Activated CD4-positive, alpha-beta T cell treated with anti-CD3 and anti-CD28 coated beads, Interleukin-2, amount 50 U/mL, for 4 hours (primary cell): Measurements from ENCODE around the gene JMJD7.
A peak's percentile ranks its signal among the peaks of the same experiment; 100 is the strongest.

Experiments
- DNase-seq, 2 experiments: peaks; one replicate each; pipeline ENCODE4 v3.0.0-alpha.2; 2020

The JMJD7 gene

DNA sequence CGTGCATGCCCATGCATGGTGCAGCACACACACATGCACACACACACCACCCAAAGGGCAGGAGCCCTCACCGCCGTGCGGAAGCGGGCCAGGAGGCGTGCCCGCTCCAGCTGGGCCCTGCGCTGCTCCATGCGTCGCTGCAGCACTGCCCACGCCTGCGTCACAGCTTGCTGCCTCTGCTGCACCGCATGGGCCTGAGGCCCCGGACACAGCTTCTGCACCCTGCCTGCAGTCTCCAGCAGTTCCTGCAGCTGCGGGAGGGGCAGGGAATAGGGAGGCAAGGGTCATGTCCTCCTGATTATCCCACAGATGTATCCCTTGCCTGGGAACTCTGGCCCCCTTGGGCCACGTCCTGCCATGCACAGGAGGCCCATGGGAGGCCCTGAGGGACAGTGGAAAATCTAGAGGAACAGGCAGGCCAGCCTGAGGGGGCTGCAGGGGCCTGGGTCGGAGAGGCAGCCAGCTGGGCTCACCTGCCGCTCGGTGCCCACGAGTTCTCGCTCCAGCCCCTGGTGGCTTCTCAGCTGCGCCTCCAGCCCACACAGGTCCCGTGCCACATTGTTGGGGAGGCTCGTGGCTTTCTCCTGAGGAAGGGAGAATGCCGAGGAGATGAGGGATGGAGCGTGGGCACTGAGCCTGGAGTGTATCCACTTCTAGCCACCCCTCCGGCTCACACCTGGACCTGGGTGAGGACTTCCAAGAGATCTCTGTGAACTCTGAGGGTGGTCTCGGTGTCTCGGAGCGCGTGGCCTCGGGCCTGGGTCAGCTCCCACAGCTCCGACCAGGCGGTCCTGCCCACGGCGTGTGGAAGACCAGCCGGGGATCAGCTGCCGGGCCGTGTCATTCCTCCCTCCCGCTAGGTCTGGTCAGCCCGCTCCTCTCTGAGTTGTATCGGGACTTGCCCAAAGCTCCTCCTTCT, 42.1 kb downstream of the JMJD7 start:
- DNase-seq = no peak

DNA sequence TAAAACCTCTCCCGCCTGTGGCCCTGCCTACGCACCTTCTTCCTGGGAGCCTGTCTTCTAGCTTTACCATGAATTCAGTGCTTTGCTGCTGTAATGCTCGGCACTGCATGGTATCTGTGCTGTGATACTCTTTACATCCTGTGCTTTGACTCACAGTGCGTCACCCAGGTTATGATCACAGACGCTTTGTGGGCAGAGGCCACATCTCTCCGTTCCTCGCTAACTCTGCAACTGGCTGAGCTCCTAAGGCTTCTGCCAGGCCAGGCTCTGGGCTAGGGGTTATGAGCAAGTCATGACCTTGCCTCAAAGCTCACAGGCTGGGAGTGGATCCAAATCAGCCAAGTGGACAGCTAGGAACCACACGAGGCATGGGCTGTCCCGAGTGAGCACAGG, 42.8 kb downstream of the JMJD7 start:
- peak; percentile 29 to 35 for DNase-seq

DNA sequence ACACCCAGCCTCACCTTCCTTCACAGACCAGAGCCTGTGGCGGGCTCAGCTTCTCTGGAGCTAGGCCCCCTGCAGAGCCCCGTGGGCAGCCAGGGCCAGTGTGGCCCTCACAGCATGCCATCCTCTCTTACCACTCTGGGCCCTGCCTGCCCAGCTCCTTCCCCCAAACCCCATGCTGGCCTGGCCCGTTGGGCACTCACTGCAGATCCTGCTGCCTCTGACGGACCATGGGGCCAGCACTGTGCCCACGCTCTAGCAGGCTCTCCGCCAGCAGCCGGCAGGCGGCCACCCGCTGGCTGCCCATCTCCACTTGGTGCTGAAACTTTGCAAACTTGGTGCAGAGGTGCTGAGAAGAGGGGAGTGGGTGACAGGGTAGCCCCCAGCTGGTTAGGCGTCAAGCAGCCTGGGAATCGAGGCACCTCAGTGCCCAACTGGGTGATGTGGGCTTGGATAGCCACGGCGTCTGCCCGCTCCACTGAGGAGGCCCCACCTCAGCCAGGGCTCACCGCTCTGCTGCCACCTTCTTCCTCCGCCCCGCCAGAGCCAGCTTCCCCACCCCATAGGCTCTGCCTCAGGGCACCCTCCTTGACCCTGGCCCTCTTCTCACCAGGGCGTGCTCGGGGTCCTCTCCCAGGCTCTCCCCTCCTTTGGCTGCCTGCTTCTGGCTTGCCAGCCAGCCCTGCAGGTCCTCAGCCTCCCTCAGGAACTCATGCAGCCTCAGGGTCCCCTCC, 43.4 kb downstream of the JMJD7 start:
- DNase-seq = no peak

DNA sequence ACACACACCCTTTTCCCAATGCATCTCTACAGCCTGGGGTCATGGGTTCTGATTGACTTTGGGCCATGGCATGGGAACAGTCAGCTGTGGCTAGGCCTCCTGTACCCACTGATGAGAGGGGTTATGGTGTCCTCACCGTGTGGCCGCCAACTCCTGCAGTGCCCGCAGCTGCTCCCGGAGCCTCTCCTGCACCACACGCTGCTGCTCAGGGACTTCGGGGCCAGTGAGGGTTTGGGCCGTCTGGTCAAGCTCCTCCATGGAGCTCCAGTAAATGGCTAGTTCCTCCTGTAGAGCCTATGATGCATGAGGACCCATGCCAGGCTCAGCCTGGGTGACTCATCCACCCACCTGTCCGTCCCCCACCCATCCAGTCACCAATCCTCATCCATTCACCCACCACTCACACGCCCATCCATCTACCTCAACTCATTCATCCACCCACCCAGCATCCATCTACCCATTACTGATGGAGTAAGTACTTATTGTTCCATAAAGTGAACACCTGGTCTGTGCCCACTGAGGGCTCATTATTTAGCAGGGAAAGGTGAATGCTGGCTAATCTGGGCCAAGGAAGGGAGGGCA, 44.4 kb downstream of the JMJD7 start:
- DNase-seq = no peak

DNA sequence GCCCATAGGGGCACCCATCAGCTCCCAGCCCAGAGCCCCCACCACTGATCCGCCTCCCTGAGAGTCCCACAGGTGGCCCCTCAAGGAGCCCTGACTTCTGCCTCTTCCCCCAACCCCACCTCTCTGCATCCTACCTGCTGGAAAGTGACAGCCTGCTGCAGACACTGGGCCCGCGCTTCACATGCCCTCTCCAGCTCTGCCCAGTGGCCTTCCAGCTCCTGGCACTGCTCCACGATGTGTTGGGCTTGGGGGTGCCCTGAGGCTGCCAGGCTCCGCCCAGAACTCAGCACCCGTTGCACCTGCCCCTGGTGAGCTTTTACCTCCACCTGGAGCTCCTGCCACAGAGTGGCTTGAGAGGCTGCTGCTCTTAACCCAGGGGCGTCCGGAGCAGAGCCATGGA, 45.8 kb downstream of the JMJD7 start:
- no peak for DNase-seq

DNA sequence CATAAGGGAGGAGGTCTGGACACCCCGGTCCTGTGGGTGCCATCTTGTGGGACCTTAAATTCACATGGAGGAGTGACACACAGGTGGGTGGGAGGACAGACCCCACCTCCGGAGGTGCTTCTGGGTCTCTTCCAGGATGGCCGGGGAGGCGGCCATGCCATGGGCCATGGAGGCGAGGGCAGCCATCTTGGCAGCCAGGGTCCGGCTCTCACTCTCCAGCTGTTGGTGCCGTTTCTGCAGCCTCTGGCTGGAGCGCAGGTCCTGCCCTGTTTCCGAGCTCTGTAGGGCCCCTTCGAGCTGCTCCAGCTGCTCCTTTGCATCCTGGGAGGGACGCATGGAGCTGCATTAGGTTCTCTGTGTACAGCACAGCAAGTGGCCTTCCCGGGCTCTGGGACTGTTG, 46.8 kb downstream of the JMJD7 start:
- DNase-seq = no peak

DNA sequence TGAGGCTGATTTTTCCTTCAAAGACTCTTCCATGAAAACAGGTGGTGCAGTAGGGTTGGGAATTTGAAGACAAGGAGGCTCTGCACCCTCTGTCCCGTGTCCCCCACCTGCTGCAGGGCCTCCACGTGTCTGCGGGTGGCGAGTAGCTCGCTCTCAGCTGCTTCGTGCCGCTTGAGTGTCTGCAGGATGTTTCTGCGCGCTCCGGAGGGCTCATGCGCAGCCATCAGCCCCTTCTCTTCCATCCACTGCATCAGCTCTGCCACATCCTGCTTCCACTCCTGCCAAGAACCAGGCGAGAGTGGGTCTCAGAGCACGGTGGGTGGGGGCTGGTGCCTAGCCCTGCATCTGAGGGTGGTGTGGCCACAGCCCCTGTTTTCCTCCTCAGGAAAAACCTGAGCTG, 48.1 kb downstream of the JMJD7 start:
- no peak for DNase-seq

DNA sequence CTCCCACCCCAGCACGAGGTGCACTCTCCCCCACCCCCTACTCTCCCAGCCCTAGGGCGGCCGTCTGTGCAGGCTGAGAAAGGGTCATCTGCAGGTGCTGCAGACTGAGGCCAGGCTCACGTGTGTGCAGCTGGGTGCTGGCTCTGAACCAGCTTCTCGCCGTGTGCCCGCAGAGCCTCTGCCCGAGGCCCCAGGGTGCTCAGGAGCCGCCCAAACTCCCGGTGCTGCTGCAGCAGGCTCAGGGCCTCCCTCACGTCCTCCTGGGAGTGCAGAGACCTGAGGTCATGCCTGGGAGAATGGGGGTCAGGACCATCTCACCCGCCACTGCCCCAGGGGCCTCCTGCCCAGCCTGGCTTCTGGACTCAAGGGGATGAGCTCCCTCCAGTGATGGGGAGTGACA, 48.8 kb downstream of the JMJD7 start:
- no peak for DNase-seq

DNA sequence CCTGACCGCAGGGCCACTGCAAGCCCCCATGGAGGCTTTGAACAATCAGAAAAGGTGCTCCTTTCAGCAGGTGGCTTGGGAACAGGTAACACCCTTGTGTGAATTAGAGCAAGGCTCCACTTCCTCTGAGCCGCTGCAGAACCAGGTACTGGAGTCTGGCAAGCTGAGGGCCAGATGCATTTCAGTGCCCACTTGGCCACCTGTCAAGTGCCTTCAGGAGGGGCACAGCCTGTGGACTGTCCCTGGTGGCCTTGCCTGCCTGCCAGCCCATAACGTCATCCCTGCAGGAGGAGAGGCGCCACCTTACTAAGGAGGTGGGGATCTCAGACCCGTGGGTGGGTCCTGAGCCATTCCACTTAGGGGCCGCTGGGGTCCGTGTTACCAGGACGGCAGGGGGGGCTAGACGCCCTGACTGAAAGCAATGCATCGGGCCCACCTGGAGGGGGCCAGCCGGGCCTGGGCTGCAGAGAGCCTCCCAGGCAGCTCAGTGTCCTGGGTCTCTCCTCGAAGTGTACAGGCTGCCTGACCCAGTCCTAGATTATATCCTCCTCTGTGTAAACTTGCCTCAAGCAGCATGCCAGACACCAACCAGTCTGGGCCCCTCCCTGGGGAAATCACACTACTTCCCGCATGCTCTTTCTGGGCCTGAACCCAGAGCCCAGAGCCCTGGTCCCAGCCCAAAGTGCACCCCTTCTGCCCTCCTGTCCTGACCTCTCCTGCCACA, 49.9 kb downstream of the JMJD7 start:
- no peak for DNase-seq

DNA sequence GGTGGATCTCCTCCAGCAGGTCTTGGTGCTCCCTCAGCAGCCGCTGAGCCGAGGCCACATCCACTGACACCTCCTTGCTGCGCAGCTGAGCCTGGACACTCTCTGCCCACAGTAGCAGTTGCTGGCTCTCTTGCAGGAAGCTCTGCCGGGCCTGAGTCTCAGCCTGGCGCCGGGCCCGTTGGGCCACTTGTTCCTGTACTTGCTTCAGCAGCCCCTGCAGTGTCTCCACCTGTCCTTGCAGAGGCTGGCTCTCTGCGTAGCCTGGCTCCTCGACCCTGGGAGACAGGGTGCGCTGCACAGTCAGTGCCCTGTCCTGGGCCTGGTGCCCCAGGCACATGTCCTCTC, 50.4 kb downstream of the JMJD7 start:
- DNase-seq = no peak

DNA sequence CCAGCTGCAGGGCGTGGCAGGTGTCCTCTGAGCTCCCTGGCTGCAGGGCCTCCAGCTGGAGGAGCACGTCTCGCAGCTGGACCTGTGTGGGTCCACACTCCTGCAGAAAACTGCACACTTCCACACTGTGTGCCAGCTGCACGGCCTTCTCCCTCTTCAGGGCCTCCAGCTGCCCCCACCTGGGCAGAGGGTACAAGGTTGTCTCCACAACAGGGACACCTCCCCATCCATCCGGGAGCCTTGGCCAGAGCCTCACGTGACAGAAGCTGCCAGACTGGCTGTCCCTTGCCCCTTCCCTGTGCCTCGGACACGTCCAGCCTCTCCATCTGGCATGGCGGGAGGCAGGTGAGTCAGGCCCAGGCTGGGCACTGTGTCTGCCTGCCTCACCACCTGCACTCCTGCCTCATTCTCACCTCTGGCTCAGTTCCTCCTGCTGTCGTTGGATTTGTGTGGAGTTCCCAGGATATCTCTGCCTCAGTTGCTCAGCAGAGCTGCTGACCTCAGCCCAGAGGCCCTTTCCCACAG, 51.5 kb downstream of the JMJD7 start:
- DNase-seq = no peak

DNA sequence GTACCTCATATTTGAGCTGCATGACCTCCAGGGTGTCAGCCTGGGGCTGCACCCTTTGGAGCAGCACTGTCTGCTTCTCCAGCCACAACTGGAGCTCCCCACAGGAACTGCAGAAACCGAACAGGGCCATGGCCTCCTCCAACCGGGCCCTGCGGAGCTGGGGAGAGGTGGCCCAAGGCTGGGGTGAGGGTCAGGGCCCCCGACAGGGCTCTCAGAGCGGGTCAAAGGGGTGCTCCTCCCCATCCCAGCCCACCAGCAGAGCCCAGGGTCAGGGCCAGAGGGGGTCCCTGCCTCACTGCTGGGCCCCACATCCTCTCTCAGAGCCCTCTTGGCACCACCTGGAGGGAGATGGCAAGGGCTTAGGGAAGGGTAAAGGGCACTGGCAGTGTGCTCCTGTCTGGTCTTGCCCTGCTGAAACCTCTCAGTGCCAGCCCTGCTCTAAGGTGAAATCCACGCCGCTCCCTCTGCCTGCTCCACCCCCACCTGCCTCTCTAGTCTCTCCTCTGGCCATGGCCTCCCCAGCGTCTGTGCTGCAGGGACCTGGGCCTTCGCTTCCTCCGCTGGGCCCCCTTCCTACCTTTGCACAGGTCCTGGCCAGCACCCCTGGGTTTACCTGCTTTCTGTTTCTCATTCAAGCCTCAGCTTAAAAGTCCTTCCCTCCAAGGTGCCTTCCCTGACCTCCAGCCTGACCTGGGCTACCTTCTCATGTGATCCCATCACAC, 52.4 kb downstream of the JMJD7 start:
- DNase-seq = no peak

DNA sequence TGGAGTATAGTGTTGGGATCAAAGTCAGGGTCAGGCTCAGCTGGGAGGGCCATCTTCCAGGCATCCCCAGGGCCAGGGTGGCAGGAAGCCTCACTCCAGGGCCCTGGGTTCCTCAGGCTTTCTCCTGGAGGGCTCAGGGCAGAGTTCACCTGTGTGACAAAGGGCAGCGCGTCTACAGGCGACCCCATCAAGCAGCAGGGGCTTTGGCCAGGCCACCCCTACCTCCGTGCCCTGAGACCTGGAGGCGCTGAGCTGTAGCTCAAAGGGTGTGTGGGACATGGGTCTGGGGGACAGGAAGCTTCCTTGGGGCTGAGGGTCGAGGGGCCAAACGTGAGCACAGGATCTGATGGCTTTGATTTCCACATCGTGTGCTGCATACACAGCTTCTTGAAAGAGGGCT, 53.2 kb downstream of the JMJD7 start:
- DNase-seq = no peak

DNA sequence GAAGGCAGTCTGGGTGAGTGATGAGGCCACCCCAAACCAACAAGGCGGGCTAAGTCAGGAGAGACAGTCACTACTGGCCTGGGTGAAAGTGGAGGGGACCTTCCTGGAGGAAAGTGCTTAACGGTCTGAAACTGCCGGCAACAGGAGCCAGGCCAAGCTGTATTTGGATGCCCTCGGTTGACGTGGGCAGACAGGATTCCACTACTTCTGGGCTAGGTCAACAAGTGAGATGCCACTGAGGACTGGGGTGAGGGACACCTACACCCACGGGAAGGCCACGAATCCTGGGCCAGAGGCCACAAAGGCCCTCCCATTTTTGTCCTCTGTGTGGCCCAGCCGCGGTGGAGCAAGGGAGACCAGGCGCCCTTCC, 53.6 kb downstream of the JMJD7 start:
- no peak for DNase-seq

DNA sequence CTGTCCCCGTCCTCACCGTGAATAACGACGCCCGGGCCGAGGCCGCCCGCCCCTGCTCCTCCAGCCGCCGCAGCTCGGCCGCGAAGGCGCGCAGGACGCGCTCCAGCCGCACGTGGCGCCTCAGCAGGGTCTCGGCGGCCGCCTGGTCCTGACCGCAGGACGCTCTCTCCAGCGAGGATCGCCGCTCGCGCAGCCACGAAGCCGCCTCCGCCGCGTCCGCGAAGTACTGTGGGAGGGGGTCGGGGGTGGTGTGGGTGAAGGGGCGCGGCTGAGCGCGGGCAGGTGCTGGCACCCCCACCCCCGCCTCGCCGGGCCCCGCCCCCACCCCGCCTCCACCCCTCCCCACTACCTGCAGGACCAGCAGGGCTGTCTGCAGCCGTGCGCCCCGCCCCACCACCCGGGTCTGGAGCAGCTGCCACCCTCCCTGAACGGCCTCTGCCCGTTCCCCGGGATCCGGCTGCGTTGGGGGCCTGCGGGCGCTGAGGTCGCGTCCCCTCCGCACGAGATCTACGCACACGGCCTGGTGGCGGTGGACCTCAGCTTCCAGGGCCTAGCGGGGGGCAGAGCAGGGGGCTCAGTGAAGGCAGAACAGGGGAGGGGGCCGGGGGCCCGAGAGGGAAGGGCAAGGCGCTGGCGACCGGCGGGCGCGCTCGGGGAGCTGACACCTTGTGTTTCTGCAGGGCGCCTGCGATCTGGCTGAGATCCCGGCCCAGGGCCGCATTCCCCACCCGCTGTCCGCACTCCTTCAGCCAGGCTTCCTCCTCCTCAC, 54.2 kb downstream of the JMJD7 start:
- no peak for DNase-seq

DNA sequence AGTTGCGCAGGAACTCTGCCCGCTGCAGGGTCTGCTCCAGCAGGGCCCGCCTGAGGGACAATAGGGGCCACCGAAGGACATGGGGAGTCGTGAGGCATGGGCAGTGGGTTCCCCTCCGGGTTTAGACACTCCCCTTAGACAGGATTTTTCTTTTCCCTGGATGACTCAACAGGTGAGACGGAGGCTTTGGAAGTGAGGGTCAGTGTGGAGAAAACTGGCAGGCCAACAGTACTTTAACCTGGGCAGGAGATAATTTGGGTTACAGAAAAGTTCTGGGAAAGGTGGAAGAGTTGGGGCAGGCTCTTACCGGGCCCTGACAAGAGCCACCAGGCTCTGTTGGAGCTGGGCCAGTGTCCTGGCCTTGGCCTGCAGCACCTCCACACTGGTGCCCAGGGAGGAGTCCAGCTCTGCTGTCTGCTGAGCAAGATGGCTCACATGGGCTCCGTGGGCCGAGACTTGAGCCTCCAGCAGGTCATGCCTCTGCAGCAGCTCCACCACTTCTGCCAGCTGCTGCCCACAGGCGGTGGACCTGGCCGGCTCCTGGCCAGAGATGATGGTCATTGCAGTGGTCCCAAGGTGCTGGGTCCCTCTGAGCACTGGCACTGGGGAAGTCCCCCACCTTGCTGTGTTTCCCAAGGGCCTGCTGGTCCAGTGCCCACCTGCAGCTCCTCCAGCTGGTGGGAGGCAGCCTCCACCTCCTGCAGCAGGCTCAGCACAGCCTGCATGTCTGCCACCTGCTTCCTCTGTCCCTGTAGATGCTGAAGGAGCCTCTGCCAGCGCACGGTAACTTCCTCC, 55.0 kb downstream of the JMJD7 start:
- DNase-seq = no peak

DNA sequence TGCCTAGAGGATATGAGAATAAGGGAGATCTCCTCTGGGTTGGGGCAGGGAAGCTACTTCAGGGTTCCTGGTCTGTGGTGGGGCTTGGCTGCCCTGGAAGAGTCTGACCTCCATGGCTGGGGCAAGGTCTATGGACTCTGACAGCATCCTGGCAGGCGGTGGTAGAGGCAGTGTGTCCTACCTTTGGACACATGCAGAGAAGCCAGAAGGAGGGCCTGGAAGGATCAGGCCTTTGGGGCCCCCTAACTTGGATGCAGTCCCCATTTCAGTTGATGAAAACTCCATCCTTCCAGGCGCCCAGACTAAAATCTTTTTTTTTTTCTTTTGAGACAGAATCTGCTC, 55.6 kb downstream of the JMJD7 start:
- DNase-seq = no peak

DNA sequence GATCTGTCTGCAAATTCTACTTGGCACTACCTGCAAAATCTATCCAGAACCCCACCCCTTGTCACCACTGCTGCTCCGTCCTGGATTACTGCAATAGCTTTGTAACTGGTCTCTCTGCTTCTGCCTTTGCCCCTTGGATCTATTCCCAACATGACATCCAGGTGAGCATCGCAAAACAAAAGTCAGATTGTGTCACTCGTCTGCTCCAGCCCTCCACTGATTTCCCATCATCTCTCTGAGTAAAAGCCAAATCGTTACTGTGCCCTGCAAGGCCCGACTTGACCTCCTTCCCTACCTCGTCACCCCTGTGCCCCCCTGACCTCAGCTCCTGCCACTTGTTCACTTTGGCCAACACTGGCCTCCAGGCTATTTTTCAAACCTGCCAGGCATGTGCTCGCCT, 56.6 kb downstream of the JMJD7 start:
- no peak for DNase-seq

DNA sequence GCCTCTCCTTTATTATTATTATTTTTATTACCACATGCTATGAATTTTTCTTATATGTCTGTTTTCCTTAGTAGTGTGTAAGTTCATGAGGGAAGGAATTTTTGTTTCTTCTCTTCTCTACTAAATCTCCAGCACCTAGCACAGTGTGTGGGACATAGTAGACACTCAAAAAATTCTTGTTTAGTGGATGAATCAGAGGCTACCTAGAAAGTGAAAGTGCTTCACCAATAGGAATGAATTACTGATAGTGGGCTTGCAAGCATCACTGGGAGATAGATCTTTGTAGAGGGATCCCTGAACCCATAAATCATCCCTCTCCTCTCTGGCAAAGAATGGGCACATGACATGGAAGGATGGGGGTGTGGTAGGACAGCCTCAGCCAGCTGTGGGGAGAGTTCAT, 57.4 kb downstream of the JMJD7 start:
- no peak for DNase-seq

DNA sequence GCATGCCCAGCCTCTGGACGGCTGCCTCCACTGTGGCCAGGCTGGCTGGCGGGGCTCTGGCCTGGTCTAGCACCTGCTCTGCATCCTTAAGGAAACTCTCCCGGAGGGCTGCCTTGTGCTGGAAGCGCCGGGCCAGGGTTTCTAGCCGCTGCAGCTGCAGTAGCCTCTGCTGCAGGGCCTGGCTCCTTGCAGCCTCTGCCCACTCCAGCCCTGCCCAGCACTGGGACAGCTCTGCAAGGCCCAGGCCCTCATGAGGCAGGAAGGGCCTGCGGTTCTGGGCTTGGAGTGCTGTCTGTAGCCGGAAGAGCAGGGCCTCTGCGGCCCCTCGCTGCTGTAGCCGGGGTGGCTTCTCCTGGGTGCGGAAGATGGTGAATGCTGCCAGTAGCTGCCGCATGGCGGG, 57.9 kb downstream of the JMJD7 start:
- no peak for DNase-seq

DNA sequence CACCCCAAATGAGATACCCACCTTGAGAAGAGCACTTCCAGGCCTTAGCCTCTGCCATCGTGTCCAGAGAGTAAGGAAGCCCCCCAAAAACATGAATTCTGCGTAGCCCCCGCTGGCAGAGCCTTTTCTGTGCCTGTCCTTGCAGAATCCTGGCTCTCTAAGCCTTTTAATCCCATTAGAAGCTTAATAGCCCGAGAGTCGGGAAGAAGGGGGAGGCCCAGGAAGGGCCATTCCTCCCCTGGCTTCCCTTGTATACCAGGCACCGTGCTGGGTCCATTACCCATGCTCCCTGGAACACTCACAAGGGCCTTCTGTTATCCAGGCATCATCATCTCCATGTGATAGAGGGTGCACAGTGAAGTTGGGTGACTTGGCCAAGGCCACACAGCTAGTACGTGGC, 58.8 kb downstream of the JMJD7 start:
- no peak for DNase-seq
